Lower leg skin (tissue), 3 donors: ENCODE results near the gene TMPRSS3.

Experiments used
- POLR2A ChIP-seq, 2 donors: fragments of 450-650 bp; IDR thresholded peaks; one replicate each; pipeline ENCODE4 v1.6.1; 2016 to 2017; ENCODE audit warnings: antibody characterized with exemption in 2 of 2, mild to moderate bottlenecking in 1 of 2, moderate library complexity in 1 of 2
- TF ChIP-seq, protein P1 (sequence below), 3 donors: fragments of 450-650 bp; IDR thresholded peaks; one replicate each; pipeline ENCODE4 v1.5.1; 2016; ENCODE audit warnings: antibody characterized with exemption in 3 of 3, mild to moderate bottlenecking in 3 of 3, moderate library complexity in 2 of 3

DNA sequence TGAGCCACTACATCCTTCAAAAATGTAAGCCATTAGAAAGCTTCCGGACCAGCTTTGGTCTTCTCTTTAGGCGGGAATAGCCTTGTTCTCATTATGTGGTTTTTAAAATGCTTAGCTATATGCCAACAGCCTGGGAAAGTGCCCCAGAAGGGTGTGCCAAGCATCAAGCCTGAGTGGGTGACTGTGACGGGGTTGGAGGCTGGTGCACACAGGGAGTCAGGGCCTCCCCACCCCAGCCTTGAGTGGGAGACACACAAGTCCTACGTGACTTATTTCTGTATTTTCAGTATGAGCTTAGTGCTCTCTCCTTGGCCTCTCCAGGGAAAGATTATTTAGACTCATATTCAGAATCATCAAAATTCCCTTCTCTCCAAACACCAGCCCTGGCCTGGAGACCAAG lies 17.6 kb upstream of the TMPRSS3 start:
- TF ChIP-seq POLR2A (IDR thresholded peaks at IDR 0.05): no peak
- TF ChIP-seq, protein P1, sequence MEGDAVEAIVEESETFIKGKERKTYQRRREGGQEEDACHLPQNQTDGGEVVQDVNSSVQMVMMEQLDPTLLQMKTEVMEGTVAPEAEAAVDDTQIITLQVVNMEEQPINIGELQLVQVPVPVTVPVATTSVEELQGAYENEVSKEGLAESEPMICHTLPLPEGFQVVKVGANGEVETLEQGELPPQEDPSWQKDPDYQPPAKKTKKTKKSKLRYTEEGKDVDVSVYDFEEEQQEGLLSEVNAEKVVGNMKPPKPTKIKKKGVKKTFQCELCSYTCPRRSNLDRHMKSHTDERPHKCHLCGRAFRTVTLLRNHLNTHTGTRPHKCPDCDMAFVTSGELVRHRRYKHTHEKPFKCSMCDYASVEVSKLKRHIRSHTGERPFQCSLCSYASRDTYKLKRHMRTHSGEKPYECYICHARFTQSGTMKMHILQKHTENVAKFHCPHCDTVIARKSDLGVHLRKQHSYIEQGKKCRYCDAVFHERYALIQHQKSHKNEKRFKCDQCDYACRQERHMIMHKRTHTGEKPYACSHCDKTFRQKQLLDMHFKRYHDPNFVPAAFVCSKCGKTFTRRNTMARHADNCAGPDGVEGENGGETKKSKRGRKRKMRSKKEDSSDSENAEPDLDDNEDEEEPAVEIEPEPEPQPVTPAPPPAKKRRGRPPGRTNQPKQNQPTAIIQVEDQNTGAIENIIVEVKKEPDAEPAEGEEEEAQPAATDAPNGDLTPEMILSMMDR (IDR thresholded peaks at IDR 0.05): no peak
